HG02763 (cell line): Measurements from ENCODE around the gene TMEM25.
A peak's percentile ranks its signal among the peaks of the same experiment; 100 is the strongest.
"Not testable (repeated sequence)": the region's sequence is repeated elsewhere in the genome, so short reads cannot be mapped to it uniquely, and the experiment has no call there.

Experiments
- ATAC-seq: cut with Tn5 transposase; IDR thresholded peaks from one replicate; pipeline ENCODE4 v1.9.1; 2021; ENCODE audit warnings: mild to moderate bottlenecking, moderate library complexity; ENCODE audit not compliant: unreplicated experiment

Gene TMEM25

GRCh38 chr11:118530683-118531596 is at the start of gene TMEM25:
Gene TMEM25, plus strand, starts transcription at chr11:118531192. Its CDS starts 610 bp downstream, at chr11:118531802.
- ATAC-seq, result peak; percentile 61

DNA sequence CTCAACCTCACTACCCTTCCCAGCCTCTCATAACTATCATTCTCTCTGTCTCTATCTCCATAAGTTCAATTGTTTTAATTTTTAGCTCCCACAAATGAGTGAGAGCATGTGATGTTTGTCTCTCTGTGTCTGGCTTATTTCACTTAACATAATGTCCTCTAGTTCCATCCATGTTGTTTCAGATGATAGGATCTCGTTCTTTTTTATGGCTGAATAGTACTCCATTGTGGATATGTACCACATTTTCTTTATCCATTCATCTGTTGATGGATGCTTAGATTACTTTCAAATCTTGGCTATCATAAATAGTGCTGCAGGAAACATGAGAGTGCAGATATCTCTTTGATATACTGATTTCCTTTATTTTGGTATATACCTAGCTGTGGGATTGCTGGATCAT is 49.8 kb upstream of the TMEM25 start:
- ATAC-seq, result not testable (repeated sequence)

- ATAC-seq, result no peak
Measured at GRCh38 chr11:118484405-118484804, 46.6 kb upstream of the TMEM25 start.

DNA sequence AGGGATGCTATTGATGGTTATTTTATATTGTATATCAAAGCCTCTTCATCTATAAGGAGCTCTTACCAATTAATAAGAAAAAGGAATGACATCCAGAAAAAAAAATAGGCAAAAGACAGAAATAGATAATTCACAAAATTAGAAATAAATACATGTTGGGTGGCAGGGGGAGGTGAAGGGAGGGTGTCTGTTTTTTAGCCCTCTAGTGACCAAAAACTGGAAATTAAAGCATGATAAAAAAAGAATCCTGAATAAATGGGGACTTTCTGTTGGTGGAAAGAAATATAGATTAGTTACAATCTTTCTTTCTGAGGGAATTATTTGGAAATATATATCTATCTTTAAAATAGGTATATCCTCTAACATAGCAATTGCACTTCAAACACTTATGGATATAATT is 45.7 kb upstream of the TMEM25 start:
- ATAC-seq, result no peak

- ATAC-seq, result no peak
Measured at GRCh38 chr11:118488480-118489109, 42.4 kb upstream of the TMEM25 start.

DNA sequence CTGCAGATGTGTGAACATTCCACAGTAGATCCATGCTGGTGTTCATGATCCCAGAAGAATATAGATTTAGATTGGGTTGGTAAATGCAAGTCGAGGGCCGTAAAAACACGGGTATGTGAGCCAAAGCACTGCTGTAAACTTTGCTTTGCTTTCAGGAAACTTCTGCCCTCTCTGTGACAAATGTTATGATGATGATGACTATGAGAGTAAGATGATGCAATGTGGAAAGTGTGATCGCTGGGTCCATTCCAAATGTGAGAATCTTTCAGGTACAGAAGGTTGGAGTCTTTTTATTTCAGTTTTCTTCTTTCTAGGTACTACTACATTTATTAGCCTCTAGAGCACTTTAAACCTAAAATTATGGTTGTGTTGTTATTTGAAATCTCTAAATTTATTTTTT is 40.0 kb upstream of the TMEM25 start:
- no peak for ATAC-seq

GRCh38 chr11:118497831-118498230 is 33.2 kb upstream of the TMEM25 start:
- ATAC-seq, result no peak

GRCh38 chr11:118503216-118503615 is 27.8 kb upstream of the TMEM25 start:
- no peak for ATAC-seq

DNA sequence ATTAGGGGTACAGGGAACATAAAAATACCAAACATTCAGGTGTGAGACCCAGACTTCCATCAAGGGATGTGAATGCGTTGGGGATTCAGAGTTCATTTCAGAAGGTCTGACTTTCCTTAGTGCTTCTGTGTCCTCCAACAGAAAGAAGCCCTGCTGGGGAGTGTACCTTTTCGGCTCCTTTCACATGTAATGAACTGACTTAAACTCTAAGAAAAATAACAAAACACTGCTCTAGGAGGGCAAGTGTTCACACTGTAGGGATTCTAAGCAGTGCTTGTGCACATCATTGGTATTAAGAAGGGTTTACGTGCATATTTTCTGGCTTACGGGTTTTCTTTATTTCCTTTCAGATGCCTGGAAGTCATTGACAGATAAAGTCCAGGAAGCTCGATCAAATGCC is 19.4 kb upstream of the TMEM25 start:
- no peak for ATAC-seq

DNA sequence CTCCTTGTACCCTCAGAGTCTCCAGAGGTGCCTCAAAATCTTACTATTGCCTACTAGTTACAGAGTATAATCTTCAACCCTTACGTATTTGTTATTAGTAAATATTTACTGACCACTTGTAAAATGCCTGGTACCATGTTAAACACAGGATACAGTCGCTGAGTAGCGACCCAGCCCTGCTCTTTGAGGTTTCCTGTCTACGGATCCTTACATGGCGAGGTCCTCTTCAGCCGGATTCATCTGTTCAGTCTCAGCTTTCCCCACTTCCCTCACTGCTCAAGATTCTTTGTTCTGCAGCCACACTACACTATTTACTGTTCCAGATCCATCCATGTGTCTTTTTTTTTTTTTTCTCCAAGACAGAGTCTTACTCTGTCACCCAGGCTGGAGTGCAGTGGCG is 16.9 kb upstream of the TMEM25 start:
- no peak for ATAC-seq

DNA sequence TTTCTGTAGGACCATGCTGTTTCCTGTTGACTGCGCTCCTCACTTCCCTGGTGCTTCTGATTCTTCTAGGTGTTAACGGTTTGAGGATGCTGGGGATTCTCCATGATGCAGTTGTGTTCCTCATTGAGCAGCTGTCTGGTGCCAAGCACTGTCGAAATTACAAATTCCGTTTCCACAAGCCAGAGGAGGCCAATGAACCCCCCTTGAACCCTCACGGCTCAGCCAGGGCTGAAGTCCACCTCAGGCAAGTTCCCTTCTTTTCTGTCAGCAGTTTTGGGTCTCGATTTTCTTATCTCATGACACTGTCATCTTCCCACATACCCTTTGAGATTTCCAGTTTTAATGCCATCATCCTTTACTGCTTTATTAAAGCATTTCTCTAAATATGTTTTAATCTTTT is 11.4 kb upstream of the TMEM25 start:
- ATAC-seq, result no peak

DNA sequence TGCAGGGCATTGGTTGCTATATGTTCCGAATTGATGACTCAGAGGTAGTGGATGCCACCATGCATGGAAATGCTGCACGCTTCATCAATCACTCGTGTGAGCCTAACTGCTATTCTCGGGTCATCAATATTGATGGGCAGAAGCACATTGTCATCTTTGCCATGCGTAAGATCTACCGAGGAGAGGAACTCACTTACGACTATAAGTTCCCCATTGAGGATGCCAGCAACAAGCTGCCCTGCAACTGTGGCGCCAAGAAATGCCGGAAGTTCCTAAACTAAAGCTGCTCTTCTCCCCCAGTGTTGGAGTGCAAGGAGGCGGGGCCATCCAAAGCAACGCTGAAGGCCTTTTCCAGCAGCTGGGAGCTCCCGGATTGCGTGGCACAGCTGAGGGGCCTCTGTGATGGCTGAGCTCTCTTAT is 9.1 kb upstream of the TMEM25 start:
- ATAC-seq, result no peak

GRCh38 chr11:118522571-118523072 is 8.4 kb upstream of the TMEM25 start:
- no peak for ATAC-seq

GRCh38 chr11:118524356-118524755 is 6.6 kb upstream of the TMEM25 start:
- no peak for ATAC-seq

DNA sequence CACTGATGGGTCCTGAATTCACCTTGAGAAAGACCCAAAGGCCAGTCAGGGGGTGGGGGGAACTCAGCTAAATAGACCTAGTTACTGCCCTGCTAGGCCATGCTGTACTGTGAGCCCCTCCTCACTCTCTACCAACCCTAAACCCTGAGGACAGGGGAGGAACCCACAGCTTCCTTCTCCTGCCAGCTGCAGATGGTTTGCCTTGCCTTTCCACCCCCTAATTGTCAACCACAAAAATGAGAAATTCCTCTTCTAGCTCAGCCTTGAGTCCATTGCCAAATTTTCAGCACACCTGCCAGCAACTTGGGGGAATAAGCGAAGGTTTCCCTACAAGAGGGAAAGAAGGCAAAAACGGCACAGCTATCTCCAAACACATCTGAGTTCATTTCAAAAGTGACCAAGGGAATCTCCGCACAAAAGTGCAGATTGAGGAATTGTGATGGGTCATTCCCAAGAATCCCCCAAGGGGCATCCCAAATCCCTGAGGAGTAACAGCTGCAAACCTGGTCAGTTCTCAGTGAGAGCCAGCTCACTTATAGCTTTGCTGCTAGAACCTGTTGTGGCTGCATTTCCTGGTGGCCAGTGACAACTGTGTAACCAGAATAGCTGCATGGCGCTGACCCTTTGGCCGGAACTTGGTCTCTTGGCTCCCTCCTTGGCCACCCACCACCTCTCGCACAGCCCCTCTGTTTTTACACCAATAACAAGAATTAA is 6.1 kb upstream of the TMEM25 start:
- no peak for ATAC-seq

GRCh38 chr11:118526688-118527087 is 4.3 kb upstream of the TMEM25 start:
- no peak for ATAC-seq

GRCh38 chr11:118527109-118527508 is 3.9 kb upstream of the TMEM25 start, which contains the start of gene TTC36:
Gene TTC36, plus strand, starts transcription at chr11:118527474. Its CDS starts 21 bp downstream, at chr11:118527495.
- ATAC-seq, result no peak

- ATAC-seq, result no peak
Measured at GRCh38 chr11:118528511-118528910, 2.5 kb upstream of the TMEM25 start.

- ATAC-seq, result no peak
Measured at GRCh38 chr11:118529584-118530175, 1.3 kb upstream of the TMEM25 start.

GRCh38 chr11:118530180-118530682 is 761 bp upstream of the TMEM25 start:
- ATAC-seq, result no peak
